GM23338 (cell line): ENCODE data around the gene SPAAR. TPM values are rescaled to one million over a fixed set of nuclear protein-coding genes. Genes with fewer than 3 reads are reported as not detected.

Experiments used
- ATAC-seq: fragments of 200-7000 bp; cut with Tn5 transposase; 3 replicates; pipeline ENCODE4 v1.9.1; 2020
- DNase-seq: peaks from one replicate; pipeline ENCODE4 v3.0.0-alpha.2; 2015; ENCODE audit warnings: low spot score
- H2AFZ ChIP-seq: fragments of 200-600 bp; sonication (generic); 2 replicates; pipeline ENCODE4 v1.8.0; 2016; ENCODE audit warnings: antibody characterized with exemption, mild to moderate bottlenecking, moderate library complexity
- H3F3A ChIP-seq: fragments of 200-600 bp; sonication (generic); replicated peaks from 2 replicates; pipeline ENCODE4 v1.8.0; 2017; ENCODE audit warnings: antibody characterized with exemption, mixed run types, low read depth
- H3K27ac ChIP-seq: fragments of 200-600 bp; sonication (generic); 2 replicates; pipeline ENCODE4 v1.6.1; 2016; ENCODE audit warnings: low read depth
- H3K27me3 ChIP-seq: fragments of 200-600 bp; sonication (generic); 2 replicates; pipeline ENCODE4 v1.8.0; 2016; ENCODE audit warnings: mild to moderate bottlenecking, mixed run types, moderate library complexity; ENCODE audit not compliant: insufficient read depth
- H3K36me3 ChIP-seq: fragments of 200-600 bp; sonication (generic); 2 replicates; pipeline ENCODE4 v1.8.0; 2016; ENCODE audit warnings: mild to moderate bottlenecking; ENCODE audit not compliant: insufficient read depth
- H3K4me1 ChIP-seq: fragments of 200-600 bp; sonication (generic); 2 replicates; pipeline ENCODE4 v1.8.0; 2016; ENCODE audit warnings: mild to moderate bottlenecking, moderate library complexity; ENCODE audit not compliant: insufficient read depth
- H3K4me2 ChIP-seq: fragments of 200-600 bp; sonication (generic); 2 replicates; pipeline ENCODE4 v1.7.1; 2017; ENCODE audit warnings: mixed run types
- H3K4me3 ChIP-seq: fragments of 200-600 bp; sonication (generic); 2 replicates; pipeline ENCODE4 v1.6.1; 2016; ENCODE audit warnings: mixed run types
- H3K79me2 ChIP-seq: fragments of 200-600 bp; sonication (generic); replicated peaks from 2 replicates; pipeline ENCODE4 v1.8.0; 2017; ENCODE audit warnings: mild to moderate bottlenecking; ENCODE audit not compliant: insufficient read depth
- H3K9me2 ChIP-seq: fragments of 200-600 bp; sonication (generic); 2 replicates; pipeline ENCODE4 v1.8.0; 2017; ENCODE audit not compliant: insufficient read depth
- H4K20me1 ChIP-seq: fragments of 200-600 bp; sonication (generic); replicated peaks from 2 replicates; pipeline ENCODE4 v1.8.0; 2017; ENCODE audit warnings: mild to moderate bottlenecking; ENCODE audit not compliant: insufficient read depth
- H3K27ac Mint-ChIP-seq: 2 replicates; pipeline ENCODE4 v1.8.0; 2020; ENCODE audit warnings: inconsistent platforms, mild to moderate bottlenecking, moderate library complexity, mixed read lengths
- H3K27me3 Mint-ChIP-seq: 3 replicates; pipeline ENCODE4 v1.8.0; 2022; ENCODE audit warnings: low read depth, mild to moderate bottlenecking, moderate library complexity, mixed read lengths, inconsistent platforms; ENCODE audit not compliant: insufficient read depth, poor library complexity
- H3K36me3 Mint-ChIP-seq: 3 replicates; pipeline ENCODE4 v1.8.0; 2021; ENCODE audit warnings: low read depth, mild to moderate bottlenecking, inconsistent platforms, moderate library complexity, mixed read lengths
- H3K4me1 Mint-ChIP-seq: 3 replicates; pipeline ENCODE4 v1.8.0; 2020; ENCODE audit warnings: mild to moderate bottlenecking, inconsistent platforms, mixed read lengths
- H3K4me3 Mint-ChIP-seq: 3 replicates; pipeline ENCODE4 v1.8.0; 2021; ENCODE audit warnings: moderate library complexity, mild to moderate bottlenecking, inconsistent platforms, mixed read lengths
- H3K9me3 Mint-ChIP-seq: 3 replicates; pipeline ENCODE4 v1.8.0; 2020; ENCODE audit warnings: moderate library complexity, mild to moderate bottlenecking, inconsistent platforms, mixed read lengths
- CREB1 ChIP-seq: fragments of 250-450 bp; sonication (Bioruptor Pico); IDR thresholded peaks from 2 replicates; pipeline ENCODE4 v1.5.0; 2020; ENCODE audit warnings: low read depth, mild to moderate bottlenecking, moderate library complexity
- EZH2 ChIP-seq: fragments of 200-600 bp; sonication (generic); IDR thresholded peaks from one replicate; pipeline ENCODE4 v1.8.0; 2017; ENCODE audit warnings: antibody characterized with exemption, mild to moderate bottlenecking, low read depth; ENCODE audit not compliant: unreplicated experiment
- EZH2phosphoT487 ChIP-seq: fragments of 200-600 bp; sonication (generic); IDR thresholded peaks from one replicate; pipeline ENCODE4 v1.8.1; 2018; ENCODE audit warnings: antibody characterized with exemption; ENCODE audit not compliant: unreplicated experiment
- NANOG ChIP-seq: IDR thresholded peaks from 2 replicates; pipeline ENCODE4 v1.6.1; 2016; ENCODE audit warnings: antibody characterized with exemption, borderline replicate concordance
- POLR2AphosphoS5 ChIP-seq: IDR thresholded peaks from 2 replicates; pipeline ENCODE4 v1.6.1; 2016; ENCODE audit warnings: antibody characterized with exemption, low read depth
- polyA plus RNA-seq: library from polyadenylated mRNA; unstranded; fragments of >200 nt; fragmentation: Nextera tagmentation; extraction: Ambion mirVana; gene quantifications from 2 replicates; pipeline ENCODE4 v1.2.1, GENCODE V29; 2016
- total RNA-seq: library from RNA; depleted of rRNA; stranded (reverse); fragments of >200 nt; shearing (Covaris generic); gene quantifications from 2 replicates; pipeline ENCODE4 v1.2.3, GENCODE V29; 2014
- TF ChIP-seq, protein P1 (sequence below), 2 experiments: fragments of 200-600 bp in 1 of 2; sonication (generic) in 1 of 2; conservative IDR thresholded peaks; 2 replicates each; pipeline versions ENCODE4 v1.5.1 to v1.6.1; 2016 to 2017; ENCODE audit warnings: antibody characterized with exemption in 2 of 2, low read depth in 2 of 2, mild to moderate bottlenecking in 2 of 2, moderate library complexity in 1 of 2
- TF ChIP-seq, protein P2 (sequence below): fragments of 250-450 bp; sonication (Bioruptor Pico); IDR thresholded peaks from 2 replicates; pipeline ENCODE4 v1.5.0; 2020; ENCODE audit warnings: mild to moderate bottlenecking, moderate library complexity
- TF ChIP-seq, protein P3 (sequence below): IDR thresholded peaks from one replicate; pipeline ENCODE4 v1.6.1; 2018; ENCODE audit warnings: antibody characterized with exemption; ENCODE audit not compliant: unreplicated experiment
- TF ChIP-seq, protein P4 (sequence below): IDR thresholded peaks from 2 replicates; pipeline ENCODE4 v1.6.1; 2016; ENCODE audit warnings: antibody characterized with exemption

Gene SPAAR
- total and polyA plus RNA-seq, 2 experiments from 2014 or later = not detected

DNA sequence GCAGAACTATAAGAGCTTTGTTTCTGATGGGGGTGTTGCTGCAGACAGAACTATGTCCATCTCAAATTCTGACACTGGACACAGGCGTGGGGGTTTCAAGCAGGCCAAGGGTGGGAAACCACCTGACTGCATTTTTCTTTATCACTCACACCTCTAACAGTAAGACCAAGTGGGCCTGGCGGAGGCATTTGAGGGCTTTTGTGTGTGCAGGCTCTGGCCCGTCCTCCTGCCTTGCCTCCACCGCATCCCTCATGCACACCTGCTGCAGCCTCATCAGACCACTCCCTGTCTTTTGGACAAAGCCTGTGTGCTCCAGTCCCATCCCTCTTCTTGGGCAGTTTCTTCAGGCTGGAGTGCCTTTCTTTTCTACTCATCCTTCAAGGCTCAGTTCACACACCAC, 47.0 kb upstream of the SPAAR start:
- Mint-ChIP-seq H3K36me3 (no peaks in the 10 kb centered on the region; the same call in 2 of the 3 replicates), H3K4me3 (no peak overlapping the region), H3K9me3 (no peaks in the 10 kb centered on the region), H3K4me1 (peaks cover 6% of the 10 kb centered on the region), H3K27me3 (peaks cover 13% of the 10 kb centered on the region), H3K27ac (no peak overlapping the region)
- Histone ChIP-seq H3K4me1 (peaks cover 7% of the 10 kb centered on the region; the same call in 1 of the 2 replicates), H3K27ac (no peak overlapping the region), H3K36me3 (no peaks in the 10 kb centered on the region), H3F3A (no peaks in the 10 kb centered on the region), H4K20me1 (no peaks in the 10 kb centered on the region), H3K4me3 (no peak overlapping the region), H3K27me3 (no peaks in the 10 kb centered on the region), H2AFZ (no peak overlapping the region), H3K9me2 (no peaks in the 10 kb centered on the region), H3K4me2 (no peak overlapping the region), H3K79me2 (no peaks in the 10 kb centered on the region)
- TF ChIP-seq, protein P1, sequence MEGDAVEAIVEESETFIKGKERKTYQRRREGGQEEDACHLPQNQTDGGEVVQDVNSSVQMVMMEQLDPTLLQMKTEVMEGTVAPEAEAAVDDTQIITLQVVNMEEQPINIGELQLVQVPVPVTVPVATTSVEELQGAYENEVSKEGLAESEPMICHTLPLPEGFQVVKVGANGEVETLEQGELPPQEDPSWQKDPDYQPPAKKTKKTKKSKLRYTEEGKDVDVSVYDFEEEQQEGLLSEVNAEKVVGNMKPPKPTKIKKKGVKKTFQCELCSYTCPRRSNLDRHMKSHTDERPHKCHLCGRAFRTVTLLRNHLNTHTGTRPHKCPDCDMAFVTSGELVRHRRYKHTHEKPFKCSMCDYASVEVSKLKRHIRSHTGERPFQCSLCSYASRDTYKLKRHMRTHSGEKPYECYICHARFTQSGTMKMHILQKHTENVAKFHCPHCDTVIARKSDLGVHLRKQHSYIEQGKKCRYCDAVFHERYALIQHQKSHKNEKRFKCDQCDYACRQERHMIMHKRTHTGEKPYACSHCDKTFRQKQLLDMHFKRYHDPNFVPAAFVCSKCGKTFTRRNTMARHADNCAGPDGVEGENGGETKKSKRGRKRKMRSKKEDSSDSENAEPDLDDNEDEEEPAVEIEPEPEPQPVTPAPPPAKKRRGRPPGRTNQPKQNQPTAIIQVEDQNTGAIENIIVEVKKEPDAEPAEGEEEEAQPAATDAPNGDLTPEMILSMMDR (conservative IDR thresholded peaks at IDR 0.05; ENCODE audit: low read depth in 2 of 2) = no peak
- TF ChIP-seq CREB1 (CRISPR knock-in tag) = no peak
- TF ChIP-seq, protein P2, sequence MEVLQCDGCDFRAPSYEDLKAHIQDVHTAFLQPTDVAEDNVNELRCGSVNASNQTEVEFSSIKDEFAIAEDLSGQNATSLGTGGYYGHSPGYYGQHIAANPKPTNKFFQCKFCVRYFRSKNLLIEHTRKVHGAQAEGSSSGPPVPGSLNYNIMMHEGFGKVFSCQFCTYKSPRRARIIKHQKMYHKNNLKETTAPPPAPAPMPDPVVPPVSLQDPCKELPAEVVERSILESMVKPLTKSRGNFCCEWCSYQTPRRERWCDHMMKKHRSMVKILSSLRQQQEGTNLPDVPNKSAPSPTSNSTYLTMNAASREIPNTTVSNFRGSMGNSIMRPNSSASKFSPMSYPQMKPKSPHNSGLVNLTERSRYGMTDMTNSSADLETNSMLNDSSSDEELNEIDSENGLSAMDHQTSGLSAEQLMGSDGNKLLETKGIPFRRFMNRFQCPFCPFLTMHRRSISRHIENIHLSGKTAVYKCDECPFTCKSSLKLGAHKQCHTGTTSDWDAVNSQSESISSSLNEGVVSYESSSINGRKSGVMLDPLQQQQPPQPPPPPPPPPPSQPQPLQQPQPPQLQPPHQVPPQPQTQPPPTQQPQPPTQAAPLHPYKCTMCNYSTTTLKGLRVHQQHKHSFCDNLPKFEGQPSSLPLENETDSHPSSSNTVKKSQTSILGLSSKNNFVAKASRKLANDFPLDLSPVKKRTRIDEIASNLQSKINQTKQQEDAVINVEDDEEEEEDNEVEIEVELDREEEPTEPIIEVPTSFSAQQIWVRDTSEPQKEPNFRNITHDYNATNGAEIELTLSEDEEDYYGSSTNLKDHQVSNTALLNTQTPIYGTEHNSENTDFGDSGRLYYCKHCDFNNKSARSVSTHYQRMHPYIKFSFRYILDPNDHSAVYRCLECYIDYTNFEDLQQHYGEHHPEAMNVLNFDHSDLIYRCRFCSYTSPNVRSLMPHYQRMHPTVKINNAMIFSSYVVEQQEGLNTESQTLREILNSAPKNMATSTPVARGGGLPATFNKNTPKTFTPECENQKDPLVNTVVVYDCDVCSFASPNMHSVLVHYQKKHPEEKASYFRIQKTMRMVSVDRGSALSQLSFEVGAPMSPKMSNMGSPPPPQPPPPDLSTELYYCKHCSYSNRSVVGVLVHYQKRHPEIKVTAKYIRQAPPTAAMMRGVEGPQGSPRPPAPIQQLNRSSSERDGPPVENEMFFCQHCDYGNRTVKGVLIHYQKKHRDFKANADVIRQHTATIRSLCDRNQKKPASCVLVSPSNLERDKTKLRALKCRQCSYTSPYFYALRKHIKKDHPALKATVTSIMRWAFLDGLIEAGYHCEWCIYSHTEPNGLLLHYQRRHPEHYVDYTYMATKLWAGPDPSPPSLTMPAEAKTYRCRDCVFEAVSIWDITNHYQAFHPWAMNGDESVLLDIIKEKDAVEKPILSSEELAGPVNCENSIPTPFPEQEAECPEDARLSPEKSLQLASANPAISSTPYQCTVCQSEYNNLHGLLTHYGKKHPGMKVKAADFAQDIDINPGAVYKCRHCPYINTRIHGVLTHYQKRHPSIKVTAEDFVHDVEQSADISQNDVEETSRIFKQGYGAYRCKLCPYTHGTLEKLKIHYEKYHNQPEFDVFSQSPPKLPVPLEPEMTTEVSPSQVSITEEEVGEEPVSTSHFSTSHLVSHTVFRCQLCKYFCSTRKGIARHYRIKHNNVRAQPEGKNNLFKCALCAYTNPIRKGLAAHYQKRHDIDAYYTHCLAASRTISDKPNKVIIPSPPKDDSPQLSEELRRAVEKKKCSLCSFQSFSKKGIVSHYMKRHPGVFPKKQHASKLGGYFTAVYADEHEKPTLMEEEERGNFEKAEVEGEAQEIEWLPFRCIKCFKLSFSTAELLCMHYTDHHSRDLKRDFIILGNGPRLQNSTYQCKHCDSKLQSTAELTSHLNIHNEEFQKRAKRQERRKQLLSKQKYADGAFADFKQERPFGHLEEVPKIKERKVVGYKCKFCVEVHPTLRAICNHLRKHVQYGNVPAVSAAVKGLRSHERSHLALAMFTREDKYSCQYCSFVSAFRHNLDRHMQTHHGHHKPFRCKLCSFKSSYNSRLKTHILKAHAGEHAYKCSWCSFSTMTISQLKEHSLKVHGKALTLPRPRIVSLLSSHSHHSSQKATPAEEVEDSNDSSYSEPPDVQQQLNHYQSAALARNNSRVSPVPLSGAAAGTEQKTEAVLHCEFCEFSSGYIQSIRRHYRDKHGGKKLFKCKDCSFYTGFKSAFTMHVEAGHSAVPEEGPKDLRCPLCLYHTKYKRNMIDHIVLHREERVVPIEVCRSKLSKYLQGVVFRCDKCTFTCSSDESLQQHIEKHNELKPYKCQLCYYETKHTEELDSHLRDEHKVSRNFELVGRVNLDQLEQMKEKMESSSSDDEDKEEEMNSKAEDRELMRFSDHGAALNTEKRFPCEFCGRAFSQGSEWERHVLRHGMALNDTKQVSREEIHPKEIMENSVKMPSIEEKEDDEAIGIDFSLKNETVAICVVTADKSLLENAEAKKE (CRISPR knock-in tag) = no peak
- no peak for TF ChIP-seq POLR2AphosphoS5
- no peak for TF ChIP-seq NANOG
- TF ChIP-seq, protein P3, sequence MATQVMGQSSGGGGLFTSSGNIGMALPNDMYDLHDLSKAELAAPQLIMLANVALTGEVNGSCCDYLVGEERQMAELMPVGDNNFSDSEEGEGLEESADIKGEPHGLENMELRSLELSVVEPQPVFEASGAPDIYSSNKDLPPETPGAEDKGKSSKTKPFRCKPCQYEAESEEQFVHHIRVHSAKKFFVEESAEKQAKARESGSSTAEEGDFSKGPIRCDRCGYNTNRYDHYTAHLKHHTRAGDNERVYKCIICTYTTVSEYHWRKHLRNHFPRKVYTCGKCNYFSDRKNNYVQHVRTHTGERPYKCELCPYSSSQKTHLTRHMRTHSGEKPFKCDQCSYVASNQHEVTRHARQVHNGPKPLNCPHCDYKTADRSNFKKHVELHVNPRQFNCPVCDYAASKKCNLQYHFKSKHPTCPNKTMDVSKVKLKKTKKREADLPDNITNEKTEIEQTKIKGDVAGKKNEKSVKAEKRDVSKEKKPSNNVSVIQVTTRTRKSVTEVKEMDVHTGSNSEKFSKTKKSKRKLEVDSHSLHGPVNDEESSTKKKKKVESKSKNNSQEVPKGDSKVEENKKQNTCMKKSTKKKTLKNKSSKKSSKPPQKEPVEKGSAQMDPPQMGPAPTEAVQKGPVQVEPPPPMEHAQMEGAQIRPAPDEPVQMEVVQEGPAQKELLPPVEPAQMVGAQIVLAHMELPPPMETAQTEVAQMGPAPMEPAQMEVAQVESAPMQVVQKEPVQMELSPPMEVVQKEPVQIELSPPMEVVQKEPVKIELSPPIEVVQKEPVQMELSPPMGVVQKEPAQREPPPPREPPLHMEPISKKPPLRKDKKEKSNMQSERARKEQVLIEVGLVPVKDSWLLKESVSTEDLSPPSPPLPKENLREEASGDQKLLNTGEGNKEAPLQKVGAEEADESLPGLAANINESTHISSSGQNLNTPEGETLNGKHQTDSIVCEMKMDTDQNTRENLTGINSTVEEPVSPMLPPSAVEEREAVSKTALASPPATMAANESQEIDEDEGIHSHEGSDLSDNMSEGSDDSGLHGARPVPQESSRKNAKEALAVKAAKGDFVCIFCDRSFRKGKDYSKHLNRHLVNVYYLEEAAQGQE = no peak
- TF ChIP-seq, protein P4, sequence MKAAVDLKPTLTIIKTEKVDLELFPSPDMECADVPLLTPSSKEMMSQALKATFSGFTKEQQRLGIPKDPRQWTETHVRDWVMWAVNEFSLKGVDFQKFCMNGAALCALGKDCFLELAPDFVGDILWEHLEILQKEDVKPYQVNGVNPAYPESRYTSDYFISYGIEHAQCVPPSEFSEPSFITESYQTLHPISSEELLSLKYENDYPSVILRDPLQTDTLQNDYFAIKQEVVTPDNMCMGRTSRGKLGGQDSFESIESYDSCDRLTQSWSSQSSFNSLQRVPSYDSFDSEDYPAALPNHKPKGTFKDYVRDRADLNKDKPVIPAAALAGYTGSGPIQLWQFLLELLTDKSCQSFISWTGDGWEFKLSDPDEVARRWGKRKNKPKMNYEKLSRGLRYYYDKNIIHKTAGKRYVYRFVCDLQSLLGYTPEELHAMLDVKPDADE = no peak
- TF ChIP-seq EZH2 = no peak
- TF ChIP-seq EZH2phosphoT487 = no peak
- no peak for DNase-seq
- no peak for ATAC-seq
